HuH-7 (cell line): ENCODE measurements around the gene HEPACAM.

ENCODE experiments used
- DNase-seq: peaks from one replicate; pipeline ENCODE4 v3.0.0; 2011; ENCODE audit warnings: low spot score

The HEPACAM gene

GRCh38 chr11:124884869-124885479 is 50.9 kb downstream of the HEPACAM start:
- DNase-seq = no peak

- no peak for DNase-seq
Measured at GRCh38 chr11:124884340-124884739, 51.5 kb downstream of the HEPACAM start.

- peak; percentile 56 for DNase-seq
Measured at GRCh38 chr11:124882339-124883071, 53.3 kb downstream of the HEPACAM start.

- no peak for DNase-seq
Measured at GRCh38 chr11:124880958-124881357, 54.9 kb downstream of the HEPACAM start.

- no peak for DNase-seq
Measured at GRCh38 chr11:124880290-124880611, 55.6 kb downstream of the HEPACAM start.

GRCh38 chr11:124879493-124880289 is 56.2 kb downstream of the HEPACAM start:
- DNase-seq = no peak

- no peak for DNase-seq
Measured at GRCh38 chr11:124878759-124879492, 56.9 kb downstream of the HEPACAM start.

GRCh38 chr11:124877910-124878758 is 57.7 kb downstream of the HEPACAM start:
- DNase-seq = no peak

- DNase-seq = no peak
Measured at GRCh38 chr11:124877631-124877909, 58.3 kb downstream of the HEPACAM start.

- DNase-seq = no peak
Measured at GRCh38 chr11:124876818-124877630, 58.8 kb downstream of the HEPACAM start.

GRCh38 chr11:124875943-124876817 is 59.7 kb downstream of the HEPACAM start:
- DNase-seq = peak; percentile 91

- DNase-seq = no peak
Measured at GRCh38 chr11:124875401-124875800, 60.4 kb downstream of the HEPACAM start.

GRCh38 chr11:124874571-124875255 is 61.1 kb downstream of the HEPACAM start:
- DNase-seq = no peak

GRCh38 chr11:124873951-124874350 is 61.9 kb downstream of the HEPACAM start:
- DNase-seq = no peak

- no peak for DNase-seq
Measured at GRCh38 chr11:124872741-124873140, 63.1 kb downstream of the HEPACAM start.

- DNase-seq = no peak
Measured at GRCh38 chr11:124872280-124872679, 63.6 kb downstream of the HEPACAM start.

- no peak for DNase-seq
Measured at GRCh38 chr11:124870430-124870829, 65.4 kb downstream of the HEPACAM start.

- no peak for DNase-seq
Measured at GRCh38 chr11:124869856-124870387, 65.9 kb downstream of the HEPACAM start.

- no peak for DNase-seq
Measured at GRCh38 chr11:124869331-124869730, 66.5 kb downstream of the HEPACAM start.
